IPS-NIHi7 (cell line): Measurements from ENCODE around the gene SCYL2.
"Not testable (repeated sequence)": the region's sequence is repeated elsewhere in the genome, so short reads cannot be mapped to it uniquely, and the experiment has no call there.

ENCODE experiments used
- DNase-seq: peaks from one replicate; pipeline ENCODE4 v3.0.0; 2012; ENCODE audit warnings: mixed read lengths; ENCODE audit errors: extremely low spot score

Gene SCYL2

DNA sequence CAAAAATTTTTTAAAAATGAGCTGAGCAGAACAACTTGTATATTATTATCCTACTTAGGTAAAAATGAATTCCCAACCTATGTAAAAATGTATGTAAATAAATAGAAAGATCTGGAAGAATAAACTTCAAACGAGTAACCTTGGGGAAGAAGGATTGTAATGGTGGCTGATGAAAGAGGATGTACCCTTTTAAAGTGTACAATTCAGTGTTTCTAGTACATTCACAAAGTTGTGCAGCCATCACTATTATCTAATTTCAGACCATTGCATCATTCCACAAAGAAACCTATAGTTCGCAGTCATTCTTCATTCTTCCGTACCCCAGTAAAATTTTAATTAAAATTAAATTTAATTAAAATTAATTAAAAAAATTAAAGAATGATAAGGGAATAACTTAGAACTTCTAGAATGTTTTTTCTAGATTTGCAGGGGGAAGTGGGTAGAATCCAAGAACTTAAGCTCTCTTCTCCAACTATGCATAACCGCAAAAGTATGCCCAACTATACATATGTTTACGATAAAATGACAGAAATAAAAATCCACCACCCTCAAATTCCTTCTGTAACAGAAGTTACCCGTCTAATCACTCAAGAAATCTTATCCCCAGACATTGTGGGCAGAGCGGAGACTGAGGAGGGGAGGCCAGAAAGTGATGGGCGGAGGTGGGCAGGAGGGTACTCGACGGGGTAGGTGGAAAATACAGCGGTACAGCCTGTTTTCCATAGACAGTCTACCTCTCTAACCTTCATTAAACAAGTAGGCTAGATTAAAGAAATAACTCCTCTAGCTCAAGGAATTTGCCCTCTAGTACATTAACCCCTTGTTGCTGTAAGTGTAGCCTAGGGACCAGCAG is 1.0 kb upstream of the SCYL2 start:
- DNase-seq = peak; percentile 16

DNA sequence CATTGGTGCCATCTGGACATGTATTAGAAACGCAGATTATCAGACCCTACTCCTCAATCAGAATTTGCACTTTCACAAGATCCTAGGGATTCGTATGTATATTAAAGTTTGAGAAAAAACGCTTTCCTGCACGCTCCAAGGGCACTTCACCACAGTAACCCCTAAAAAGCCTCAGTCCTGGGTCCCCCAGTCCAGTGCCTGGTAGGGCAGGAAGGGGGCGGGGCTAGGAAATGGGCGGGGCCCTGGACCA is 467 bp upstream of the SCYL2 start:
- peak; percentile 96 for DNase-seq

DNA sequence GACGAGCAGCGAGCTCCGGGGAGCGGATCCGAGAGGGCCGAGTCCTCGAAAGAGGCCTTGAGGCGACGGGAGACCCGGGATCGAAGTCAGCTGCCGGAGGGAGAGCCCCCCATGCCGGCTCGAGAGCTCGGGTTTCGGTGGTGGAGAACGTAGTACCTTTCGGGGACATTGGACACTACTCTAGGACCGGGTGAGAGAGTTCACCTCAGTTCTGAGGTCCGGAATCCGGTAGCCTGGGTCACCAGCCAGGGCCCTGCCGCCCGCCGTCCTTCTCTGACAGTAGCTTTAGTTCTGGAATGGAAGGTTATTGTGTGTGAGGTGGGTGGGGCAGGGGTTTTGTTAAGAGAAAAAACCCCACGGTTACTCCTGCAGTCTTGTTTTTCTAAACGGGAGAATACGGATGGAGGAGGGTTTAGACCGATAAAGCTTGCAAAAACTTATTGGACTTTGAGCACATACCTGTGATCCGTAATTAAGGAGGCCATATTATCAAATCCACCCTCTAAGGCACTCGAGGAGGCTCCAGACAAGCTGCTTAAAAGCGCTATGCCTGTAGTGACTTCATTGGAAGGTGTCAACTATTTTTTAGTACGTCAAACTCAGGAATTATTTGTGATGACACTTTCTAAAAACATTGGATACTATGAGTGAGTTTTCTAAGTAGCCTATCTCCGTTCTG is 765 bp downstream of the SCYL2 start:
- DNase-seq = no peak

DNA sequence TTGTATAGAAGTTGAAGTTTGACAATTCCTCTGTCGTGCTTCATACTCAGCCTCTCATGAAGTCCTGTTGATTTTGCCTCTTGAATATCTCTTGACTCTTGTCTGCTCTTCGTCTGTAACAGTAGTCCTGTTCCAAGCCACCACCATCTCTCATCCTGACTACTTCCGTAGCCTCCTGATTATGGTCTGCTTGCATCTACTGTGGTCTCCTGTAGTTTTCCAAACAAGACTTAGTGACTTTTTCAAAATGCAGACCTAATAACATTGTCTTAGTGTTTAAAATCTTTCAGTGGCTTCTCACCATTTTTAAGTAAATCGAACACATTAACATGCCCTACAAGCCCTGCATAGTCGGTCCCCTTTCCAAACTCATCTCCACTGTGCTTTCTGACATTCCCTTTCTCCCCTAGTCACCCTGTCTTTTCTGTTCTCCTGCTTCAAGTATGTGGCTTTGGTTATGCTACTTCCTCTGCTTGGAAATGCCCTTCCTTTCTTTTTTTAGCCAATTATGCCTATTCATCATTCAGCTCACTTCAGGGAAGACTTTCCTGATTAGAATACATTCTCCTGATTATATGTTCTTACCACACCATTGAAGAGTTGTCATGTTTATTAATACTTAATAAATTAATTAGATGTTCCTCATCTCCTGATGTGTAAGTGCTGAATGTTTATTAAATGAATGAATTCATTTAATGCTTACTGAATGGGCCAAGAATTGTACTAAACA is 2.0 kb downstream of the SCYL2 start:
- DNase-seq = no peak

DNA sequence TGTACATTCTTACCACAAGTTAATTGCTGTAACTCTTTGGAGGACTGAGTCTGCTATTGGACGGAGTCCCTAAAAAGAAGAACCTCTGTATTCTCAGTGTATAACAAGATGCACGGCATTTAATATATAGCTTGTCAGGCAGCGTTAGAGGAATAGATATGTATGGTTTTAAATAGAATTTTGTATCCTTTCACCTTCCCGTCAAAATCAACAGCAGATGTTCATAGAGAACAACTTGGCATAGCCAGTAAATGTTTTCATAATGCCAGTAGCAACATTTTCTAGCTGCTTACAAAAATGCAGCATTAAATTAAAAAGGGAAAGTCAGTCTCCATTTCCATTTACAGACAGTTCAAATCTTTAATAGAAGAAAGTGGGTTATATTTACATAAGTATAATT is 6.8 kb downstream of the SCYL2 start:
- DNase-seq = no peak

DNA sequence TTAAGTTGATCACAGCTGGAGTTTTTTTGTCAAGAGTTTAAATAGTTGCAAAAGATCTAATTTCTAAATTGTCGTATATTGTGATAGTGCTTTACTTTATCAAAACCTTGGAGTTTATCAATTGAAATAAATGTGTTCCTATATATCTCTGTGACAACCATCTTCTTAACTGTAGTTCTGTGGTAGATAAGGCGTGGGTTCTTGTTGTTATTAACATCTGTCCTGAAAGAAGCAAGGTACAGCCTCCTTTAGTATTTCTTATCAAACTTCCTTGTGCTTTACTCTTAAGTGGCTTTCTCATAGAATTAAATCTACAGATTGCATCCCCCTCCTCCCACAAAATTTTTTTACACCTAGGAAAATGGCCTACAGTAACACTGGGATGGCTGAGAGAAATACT is 7.3 kb downstream of the SCYL2 start:
- DNase-seq = no peak

DNA sequence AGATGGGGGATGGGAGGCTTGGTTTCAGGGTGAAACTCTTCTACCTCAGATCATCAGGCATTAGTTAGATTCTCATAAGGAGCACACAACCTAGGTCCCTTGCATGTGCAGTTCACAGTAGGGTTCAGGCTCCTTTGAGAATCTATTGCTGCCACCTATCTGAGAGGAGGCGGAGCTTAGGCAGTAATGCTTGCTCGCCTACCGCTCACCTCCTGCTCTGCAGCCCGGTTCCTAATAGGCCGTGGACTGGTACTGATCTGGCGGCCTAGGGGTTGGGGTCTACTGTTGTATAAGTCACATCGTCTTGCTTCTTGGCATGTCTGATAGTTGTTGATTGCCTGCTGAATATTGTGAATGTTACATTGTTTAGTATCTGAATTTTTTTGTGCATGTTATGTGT is 12.2 kb downstream of the SCYL2 start:
- DNase-seq = no peak

DNA sequence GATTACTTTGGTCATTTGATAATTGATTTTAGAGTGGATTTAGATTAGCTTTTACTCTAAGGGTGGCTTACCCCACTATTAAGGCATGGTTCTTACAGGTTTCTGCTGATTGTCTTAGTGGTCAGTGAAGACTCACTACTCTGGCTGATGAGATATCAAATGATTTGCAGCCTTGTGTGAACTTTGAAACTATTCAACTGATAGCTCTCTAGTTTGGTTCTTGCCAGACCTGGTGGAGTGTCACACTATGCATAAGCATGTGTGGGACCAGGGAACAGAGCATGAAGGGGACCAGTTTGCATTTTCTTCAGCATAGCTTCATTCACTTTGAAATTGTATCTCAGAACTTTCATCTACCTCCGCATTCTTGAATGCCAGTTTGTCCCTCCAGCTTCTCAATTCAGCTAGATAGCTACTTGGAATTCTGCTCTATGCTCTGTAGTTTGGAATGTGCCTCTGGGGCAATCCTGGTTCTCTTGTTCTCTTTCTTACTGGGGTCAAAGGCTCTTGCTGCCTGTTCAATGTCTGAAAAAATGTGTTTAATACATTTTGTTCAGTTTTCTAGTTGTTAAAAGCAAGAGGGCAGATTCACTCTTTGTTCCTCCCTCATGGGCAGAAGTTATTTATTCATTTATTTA is 12.7 kb downstream of the SCYL2 start:
- peak; percentile 16 for DNase-seq

DNA sequence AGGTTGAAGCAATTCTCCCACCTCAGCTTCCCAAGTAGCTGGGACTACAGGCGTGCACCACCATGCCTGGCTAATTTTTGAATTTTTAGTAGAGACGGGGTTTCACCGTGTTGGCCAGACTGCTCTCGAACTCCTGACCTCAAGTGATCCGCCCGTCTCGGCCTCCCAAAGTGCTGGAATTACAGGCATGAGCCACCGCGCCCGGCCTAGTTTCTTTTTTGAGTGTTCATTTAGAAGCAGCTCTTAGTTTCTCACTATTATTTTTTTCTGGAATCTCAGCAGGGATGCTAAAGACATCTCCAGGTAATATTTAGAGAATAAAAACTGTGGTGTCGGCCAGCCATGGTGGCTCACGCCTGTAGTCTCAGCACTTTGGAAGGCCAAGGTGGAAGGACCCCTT is 17.6 kb downstream of the SCYL2 start:
- DNase-seq = not testable (repeated sequence)

DNA sequence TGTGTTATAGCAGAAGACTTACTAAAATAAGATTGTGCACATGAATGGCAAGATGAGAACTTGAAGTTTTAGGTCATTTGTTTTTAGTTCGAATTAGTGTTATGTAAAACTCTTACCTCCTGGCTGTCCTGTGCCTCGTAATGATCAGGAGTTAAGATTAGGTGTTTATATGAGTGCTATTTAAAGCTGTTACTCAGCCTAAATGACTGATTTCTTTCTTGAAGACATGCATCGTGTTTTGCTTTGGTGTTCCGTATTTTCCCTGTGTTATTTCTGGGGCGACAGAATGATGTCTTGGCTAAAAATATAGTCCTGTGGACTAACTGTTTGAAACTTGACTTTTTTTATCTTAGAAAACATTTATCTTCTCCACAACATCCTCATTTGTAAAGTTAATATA is 22.1 kb downstream of the SCYL2 start:
- no peak for DNase-seq

DNA sequence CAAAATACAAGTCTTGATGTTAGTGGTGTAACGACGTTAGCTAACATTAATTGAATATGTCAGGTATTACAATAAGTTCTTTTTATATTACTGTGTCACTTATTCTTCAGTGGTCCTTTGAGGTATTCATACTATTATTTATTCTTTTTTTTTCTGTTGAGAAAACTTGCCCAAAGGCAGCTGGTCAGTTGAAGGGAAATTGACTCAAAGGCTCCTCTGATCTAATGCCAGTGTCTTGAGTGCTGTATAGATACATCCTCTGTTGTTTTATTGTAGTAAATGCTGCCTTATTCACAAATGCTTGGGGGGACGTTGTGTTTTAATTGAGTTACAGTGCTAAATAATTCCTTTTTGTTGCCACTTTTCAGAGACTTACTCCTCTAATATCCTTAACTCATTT is 23.0 kb downstream of the SCYL2 start:
- DNase-seq = no peak

DNA sequence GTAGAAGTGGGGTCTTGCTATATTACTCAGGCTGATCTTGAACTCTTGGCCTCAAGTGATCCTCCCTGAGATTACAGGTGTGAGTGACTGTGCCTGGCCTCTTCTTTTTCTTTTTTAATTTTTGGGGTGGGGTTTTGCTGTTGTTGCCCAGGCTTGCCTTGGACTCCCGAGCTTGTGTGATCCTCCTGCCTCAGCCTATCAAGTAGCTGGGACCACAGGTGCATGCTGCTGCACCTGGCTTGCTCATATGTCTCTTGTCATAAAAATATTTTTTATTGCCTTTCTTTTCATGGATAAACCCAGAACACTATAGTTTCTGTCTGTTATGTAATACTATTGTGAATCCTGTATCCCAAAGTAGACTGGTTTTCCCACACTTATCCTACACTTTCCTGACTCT is 26.0 kb downstream of the SCYL2 start:
- no peak for DNase-seq

DNA sequence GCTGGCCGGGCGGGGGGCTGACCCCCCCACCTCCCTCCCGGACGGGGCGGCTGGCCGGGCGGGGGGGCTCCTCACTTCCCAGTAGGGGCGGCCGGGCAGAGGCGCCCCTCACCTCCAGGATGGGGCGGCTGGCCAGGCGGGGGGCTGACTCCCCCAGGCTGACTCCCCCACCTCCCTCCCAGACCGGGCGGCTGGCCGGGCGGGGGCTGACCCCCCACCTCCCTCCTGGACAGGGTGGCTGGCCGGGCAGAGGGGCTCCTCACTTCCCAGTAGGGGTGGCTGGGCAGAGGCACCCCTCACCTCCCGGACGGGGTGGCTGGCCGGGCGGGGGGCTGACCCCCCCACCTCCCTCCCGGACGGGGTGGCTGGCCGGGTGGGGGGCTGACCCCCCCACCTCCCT is 27.4 kb downstream of the SCYL2 start:
- DNase-seq = not testable (repeated sequence)

DNA sequence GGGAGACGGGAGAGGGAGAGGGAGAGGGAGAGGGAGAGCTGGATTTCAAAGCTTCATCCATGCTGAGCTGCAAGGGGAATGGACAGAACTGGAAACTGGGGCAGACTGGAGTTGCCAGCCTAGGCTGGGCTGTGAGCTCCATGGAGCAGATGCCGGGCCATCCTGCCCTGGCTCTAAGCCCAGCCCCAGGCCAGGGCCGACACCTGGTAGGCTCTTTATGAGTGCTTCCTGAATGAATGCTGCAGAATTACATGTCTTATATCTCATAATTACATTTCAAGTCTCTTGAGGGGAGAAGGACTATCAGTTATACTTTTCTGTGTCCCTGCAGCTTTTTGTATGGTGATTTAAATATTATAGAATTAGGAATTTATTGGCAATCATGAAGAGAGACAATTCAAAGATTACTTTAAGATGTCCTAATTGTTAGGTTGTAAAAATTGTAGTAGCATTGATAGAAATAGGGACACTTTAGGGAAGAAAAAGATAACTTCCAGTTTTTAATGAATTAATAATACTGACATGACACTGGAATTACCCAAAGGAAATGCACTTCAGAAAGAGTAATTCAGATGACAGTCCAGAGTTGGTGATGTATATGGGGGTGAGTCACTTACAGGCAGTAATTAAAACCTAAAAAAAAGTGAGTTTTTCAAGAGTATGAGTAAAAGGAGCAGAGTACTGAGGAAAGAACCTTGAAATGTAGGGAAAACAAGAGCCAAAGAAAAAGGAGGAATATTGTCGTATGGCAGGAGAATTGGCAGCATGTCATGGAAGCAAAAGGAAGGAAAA is 29.0 kb downstream of the SCYL2 start:
- no peak for DNase-seq

DNA sequence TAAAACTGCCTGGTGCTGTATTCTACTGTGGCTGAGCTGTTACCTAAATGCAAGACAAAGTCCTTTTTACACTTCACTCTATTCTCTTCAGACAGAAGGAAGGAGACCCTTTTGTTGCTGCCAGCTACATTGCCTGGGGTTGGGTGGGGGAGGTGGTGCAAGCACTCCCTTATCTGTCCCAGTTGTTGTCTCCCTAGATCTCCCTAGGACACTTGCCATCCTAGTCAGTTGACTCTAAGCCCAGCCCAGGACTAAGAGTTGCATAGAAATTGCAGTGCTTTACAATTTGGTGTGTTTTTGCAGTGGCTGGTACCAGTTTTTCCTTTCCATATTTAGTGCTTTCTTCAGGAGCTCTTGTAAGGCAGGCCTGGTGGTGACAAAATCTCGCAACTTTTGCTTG is 35.1 kb downstream of the SCYL2 start:
- DNase-seq = no peak

DNA sequence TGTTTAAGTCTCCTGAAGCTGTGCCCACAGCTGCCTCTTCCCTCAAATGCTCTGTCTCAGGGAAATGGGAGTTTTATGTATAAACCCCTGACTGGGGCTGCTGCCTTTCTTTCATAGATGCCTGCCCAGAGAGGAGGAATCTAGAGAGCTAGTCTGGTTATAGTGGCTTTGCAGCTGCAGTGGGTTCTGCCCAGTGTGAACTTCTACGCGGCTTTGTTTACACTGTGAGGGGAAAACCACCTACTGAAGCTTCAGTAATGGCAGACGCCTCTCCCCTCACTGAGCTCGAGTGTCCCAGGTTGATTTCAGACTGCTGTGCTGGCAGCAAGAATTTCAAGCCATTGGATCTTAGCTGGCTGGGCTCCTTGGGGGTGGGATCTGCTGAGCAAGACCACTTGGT is 36.9 kb downstream of the SCYL2 start:
- no peak for DNase-seq

DNA sequence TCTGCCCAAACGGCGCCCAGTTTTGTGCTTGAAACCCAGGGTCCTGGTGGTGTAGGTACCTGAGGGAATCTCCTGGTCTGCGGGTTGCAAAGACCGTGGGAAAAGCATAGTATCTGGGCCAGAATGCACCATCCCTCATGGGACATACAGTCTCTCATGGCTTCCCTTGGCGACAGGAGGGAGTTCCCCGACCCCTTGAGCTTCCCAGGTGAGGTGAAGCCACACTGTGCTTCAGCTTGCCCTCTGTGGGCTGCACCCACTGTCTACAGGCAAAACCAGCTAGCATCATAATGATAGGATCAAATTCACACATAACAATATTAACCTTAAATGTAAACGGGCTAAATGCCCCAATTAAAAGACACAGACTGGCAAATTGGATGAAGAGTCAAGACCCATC is 37.4 kb downstream of the SCYL2 start:
- not testable (repeated sequence) for DNase-seq

DNA sequence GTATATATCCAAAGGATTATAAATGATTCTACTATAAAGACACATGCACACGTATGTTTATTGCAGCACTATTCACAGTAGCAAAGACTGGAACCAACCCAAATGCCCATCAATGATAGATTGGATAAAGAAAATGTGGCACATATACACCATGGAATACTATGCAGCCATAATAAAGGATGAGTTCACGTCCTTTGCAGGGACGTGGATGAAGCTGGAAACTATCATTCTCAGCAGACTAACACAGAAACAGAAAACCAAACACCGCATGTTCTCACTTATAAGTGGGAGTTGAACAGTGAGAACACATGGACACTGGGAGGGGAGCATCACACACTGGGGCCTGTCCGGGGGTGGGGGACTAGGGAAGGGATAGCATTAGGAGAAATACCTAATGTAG is 41.2 kb downstream of the SCYL2 start:
- not testable (repeated sequence) for DNase-seq

DNA sequence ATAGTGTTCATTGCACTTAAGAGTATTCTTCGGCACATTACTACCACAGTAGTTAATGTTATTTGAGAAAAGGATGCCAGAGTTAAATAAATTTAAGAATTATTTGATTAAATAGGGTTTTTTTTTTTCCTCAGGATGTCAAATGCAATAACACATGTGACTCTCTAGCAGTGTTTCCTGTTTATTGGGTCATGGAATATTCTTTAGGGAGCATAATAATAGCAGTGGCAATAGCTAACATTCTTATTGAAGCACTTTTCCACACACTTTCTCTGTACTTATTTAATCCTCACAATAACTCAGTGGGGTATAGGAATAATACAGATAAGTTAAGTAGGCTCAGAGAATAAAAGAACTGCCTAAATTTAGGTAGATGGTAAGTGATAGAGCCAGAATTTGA is 44.3 kb downstream of the SCYL2 start:
- no peak for DNase-seq

DNA sequence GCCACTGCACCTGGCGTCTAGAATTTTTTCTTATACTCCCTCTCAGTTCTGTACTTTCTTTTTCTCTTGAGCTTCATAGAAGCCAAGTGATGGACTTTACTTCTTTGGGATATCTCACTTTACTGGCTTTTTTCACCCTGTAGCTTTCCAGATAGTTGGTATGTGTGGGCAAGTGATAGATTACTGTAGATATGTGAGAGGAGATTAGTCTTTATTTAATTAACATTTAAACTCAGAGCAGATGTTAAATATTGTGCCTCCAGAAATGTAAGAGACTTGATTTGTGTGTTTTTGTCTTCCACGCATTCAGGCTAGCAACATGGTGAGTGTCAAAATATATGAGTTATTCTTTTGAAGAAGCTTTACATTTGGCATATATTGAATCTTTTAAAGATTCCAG is 50.4 kb downstream of the SCYL2 start:
- no peak for DNase-seq

DNA sequence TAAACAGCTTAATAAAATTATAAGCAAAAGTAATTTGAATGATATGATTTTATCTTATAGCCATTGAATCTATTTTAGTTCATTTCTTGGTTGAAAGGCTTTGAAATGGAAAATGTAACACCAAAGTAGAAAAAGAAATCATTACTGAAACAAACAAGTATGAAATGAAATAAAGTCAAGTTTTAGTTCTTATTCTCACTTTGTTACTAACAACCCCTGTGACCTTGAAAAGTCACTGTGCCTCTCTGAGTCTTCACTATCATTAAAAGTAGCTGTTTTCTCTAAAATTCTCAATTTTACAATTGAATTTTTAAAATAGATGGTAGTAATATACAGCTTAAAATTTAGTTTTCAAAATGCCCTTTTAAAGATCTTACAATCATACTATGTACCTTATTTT is 57.5 kb downstream of the SCYL2 start:
- DNase-seq = no peak

DNA sequence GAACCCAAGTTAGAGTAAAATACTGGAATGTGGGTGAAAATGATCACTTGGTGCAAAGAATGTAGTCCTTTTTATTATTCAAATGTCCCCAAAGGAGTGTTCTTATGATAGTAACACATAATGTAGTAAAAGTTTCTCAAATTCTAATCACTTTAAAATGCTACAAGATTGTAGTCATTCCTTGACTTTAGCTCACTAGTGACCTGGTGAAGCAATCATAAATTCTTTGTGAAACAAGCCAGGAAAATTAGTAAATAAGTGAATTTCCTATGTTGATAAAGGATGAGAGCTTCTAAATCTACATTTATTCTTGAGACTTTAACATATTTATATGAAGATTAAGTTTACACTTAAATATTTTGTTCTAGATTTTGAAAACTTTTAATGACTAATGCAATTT is 59.2 kb downstream of the SCYL2 start:
- no peak for DNase-seq
